ENCODE results near the gene CDC42BPA.

Gene CDC42BPA

DNA sequence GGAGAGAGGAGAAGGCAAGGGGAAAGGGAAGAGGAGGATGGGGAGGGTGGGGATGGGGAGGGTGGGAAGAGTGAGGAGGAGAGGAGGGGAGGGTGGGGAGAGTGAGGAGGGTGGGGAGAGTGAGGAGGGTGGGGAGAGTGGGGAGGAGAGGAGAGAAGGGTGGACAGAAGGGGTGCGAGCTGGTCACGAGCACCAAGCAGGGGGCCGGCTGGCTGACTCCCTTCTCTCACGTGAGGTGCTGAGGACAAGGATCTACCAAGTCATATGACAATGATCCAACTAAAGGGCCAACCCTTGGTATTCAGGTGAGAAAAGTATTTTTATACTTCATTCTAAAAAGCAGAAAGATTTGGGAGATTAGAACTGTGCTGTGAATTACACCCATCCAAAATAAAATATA, 326.4 kb downstream of the CDC42BPA start:
- TF ChIP-seq TCF4 (CRISPR knock-in tag; IDR thresholded peaks at IDR 0.05; ENCODE audit: borderline replicate concordance) = no peak
- TF ChIP-seq, protein P1, sequence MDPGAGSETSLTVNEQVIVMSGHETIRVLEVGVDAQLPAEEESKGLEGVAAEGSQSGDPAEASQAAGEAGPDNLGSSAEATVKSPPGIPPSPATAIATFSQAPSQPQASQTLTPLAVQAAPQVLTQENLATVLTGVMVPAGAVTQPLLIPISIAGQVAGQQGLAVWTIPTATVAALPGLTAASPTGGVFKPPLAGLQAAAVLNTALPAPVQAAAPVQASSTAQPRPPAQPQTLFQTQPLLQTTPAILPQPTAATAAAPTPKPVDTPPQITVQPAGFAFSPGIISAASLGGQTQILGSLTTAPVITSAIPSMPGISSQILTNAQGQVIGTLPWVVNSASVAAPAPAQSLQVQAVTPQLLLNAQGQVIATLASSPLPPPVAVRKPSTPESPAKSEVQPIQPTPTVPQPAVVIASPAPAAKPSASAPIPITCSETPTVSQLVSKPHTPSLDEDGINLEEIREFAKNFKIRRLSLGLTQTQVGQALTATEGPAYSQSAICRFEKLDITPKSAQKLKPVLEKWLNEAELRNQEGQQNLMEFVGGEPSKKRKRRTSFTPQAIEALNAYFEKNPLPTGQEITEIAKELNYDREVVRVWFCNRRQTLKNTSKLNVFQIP (CRISPR knock-in tag; IDR thresholded peaks at IDR 0.05; ENCODE audit: borderline replicate concordance, low read depth) = no peak
- no peak for TF ChIP-seq RARB (CRISPR knock-in tag; IDR thresholded peaks at IDR 0.05)
- no peak for TF ChIP-seq OSR1 (CRISPR knock-in tag; IDR thresholded peaks at IDR 0.05)
- TF ChIP-seq ZNF8 (CRISPR knock-in tag; IDR thresholded peaks at IDR 0.05) = no peak
- no peak for TF ChIP-seq GLIS3 (CRISPR knock-in tag; IDR thresholded peaks at IDR 0.05)
- no peak for ATAC-seq

DNA sequence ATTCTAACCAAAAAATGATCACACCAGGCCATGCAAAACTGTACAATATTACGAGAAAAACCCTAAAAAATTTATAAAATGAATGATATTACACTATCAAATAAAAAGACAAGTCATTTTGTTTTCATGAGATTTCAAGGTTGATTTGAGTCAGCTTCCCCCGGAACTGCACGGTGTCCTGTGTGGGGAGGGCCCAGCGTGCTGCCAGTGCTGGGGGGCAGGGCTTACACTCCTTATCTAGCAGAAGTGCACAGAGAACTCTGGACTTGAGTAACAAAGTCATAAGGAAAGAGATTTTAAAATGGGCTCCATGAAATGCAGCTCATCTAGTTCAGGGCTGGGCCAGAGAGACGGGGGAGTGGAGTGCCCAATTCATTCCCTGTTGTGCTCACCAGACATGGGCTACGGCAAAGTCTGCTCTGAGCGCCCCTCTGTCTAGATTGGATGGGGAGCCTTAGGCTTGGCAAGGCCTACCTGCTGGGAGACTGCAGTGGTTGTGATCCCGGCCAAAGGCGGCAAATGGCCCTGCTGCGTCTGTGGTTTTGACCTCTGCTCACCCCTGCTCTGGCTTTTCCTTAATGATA, 328.1 kb downstream of the CDC42BPA start:
- ATAC-seq = no peak
- TF ChIP-seq ZNF8 (CRISPR knock-in tag; IDR thresholded peaks at IDR 0.05) = no peak
- TF ChIP-seq ZFP30 (CRISPR knock-in tag; IDR thresholded peaks at IDR 0.05) = no peak

DNA sequence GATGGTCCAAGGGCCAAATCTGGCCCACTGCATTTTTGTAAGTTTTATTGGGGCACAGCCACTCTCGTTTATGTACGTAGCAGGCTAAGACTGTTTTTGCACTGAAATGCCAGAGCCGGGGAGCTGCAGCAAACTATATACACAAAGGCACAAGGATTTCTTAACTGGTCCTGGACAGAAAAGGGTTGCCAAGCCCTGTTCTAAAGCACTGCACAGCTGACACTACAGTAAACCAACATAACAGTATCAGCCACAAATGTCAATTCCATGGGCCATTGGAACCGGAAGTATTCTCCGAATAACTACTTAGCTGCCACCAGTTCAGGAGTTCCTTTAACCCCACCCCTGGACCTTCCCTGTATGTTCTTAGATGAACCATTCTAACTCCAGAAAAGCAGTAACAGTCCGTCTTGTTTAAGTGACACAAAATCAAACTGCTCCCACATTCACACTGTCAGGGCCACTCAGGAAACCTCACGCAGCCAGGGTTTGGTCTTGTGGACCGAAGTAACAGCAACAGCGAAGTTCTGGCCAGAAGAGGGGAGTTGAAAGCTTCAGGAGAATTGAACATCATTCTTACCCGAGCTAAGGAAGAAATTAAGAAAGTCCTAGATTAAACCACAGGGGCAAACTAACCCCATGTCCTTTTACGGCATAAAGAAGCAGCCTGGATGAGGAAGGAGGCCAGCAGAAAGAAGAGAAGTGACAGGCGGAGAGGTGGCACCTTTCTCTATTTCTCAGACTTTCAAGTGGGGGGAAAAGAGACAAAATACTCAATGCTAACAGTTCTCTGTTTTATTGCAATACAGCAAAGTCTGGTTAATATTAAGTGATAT, 329.0 kb downstream of the CDC42BPA start:
- TF ChIP-seq GLIS3 (CRISPR knock-in tag; IDR thresholded peaks at IDR 0.05) (no peak), ESRRG (CRISPR knock-in tag; IDR thresholded peaks at IDR 0.05) (no peak), TCF4 (CRISPR knock-in tag; IDR thresholded peaks at IDR 0.05; ENCODE audit: borderline replicate concordance) (no peak), ZNF565 (CRISPR knock-in tag; conservative IDR thresholded peaks at IDR 0.05; ENCODE audit: low read depth) (no peak), ZC3H10 (CRISPR knock-in tag; IDR thresholded peaks at IDR 0.05) (no peak)
- TF ChIP-seq, protein P2, sequence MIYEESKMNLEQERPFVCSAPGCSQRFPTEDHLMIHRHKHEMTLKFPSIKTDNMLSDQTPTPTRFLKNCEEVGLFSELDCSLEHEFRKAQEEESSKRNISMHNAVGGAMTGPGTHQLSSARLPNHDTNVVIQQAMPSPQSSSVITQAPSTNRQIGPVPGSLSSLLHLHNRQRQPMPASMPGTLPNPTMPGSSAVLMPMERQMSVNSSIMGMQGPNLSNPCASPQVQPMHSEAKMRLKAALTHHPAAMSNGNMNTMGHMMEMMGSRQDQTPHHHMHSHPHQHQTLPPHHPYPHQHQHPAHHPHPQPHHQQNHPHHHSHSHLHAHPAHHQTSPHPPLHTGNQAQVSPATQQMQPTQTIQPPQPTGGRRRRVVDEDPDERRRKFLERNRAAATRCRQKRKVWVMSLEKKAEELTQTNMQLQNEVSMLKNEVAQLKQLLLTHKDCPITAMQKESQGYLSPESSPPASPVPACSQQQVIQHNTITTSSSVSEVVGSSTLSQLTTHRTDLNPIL (CRISPR knock-in tag; IDR thresholded peaks at IDR 0.05; ENCODE audit: low read depth) = no peak
- no peak for ATAC-seq

DNA sequence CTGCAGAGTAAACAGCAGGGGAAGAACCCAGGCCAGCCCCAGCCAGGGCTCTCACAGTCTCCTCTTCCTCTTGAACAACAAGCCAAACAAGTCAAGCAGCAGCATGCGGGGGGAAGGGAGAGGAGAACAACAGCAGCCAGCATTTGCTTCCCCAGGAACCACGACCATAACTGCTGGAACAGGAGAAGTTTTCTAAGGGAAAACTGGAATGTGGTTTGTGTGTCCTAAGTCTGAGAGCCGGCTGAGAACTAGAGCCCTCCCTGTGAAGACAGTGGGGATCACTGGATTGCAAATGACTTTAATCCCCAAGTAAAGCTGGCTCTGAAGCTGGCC, 330.0 kb downstream of the CDC42BPA start:
- no peak for ATAC-seq
- TF ChIP-seq PPARA (CRISPR knock-in tag; IDR thresholded peaks at IDR 0.05; ENCODE audit: borderline replicate concordance) = no peak
- no peak for TF ChIP-seq GLIS3 (CRISPR knock-in tag; IDR thresholded peaks at IDR 0.05)
- TF ChIP-seq, protein P3, sequence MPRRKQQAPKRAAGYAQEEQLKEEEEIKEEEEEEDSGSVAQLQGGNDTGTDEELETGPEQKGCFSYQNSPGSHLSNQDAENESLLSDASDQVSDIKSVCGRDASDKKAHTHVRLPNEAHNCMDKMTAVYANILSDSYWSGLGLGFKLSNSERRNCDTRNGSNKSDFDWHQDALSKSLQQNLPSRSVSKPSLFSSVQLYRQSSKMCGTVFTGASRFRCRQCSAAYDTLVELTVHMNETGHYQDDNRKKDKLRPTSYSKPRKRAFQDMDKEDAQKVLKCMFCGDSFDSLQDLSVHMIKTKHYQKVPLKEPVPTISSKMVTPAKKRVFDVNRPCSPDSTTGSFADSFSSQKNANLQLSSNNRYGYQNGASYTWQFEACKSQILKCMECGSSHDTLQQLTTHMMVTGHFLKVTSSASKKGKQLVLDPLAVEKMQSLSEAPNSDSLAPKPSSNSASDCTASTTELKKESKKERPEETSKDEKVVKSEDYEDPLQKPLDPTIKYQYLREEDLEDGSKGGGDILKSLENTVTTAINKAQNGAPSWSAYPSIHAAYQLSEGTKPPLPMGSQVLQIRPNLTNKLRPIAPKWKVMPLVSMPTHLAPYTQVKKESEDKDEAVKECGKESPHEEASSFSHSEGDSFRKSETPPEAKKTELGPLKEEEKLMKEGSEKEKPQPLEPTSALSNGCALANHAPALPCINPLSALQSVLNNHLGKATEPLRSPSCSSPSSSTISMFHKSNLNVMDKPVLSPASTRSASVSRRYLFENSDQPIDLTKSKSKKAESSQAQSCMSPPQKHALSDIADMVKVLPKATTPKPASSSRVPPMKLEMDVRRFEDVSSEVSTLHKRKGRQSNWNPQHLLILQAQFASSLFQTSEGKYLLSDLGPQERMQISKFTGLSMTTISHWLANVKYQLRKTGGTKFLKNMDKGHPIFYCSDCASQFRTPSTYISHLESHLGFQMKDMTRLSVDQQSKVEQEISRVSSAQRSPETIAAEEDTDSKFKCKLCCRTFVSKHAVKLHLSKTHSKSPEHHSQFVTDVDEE (CRISPR knock-in tag; IDR thresholded peaks at IDR 0.05) = no peak
- no peak for TF ChIP-seq ZFP30 (CRISPR knock-in tag; IDR thresholded peaks at IDR 0.05)
- no peak for TF ChIP-seq BACH2 (CRISPR knock-in tag; IDR thresholded peaks at IDR 0.05; ENCODE audit: borderline replicate concordance)

DNA sequence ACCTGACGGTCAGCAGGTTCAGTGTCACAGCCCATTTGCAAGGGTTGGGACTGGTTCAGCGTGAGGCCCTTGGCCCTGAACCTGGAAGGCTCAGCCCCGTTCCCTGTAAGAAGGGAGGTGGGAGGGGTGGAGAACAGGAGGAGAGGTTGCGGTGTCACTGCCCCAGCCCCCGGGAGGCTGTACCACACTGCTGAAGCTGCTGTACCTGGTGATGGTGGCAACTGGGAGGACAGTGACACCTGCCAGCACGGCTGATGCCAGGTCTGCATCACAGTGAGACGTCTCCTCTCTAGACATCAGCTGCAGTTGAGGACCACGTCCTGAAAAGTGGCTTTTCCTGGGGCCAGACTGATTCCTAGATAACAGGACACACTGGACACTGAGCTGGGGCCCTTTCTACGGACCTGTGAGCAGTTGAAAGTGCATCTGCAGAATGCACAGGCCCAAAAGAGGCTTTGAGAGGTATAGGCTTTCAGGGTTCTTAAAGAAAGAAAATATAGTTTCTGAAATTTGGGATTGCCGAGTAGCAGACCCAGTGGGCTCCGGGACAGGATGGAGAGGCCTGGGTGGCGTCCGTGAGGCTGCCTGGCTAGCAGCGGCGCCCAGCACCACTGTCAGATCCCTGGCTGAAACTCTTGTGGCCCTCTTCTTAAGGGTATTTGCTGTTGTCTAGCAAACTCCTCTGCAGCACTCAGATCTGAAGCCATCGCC, 330.5 kb downstream of the CDC42BPA start:
- no peak for ATAC-seq
- TF ChIP-seq TCF4 (CRISPR knock-in tag; IDR thresholded peaks at IDR 0.05; ENCODE audit: borderline replicate concordance) = no peak

- ATAC-seq = no peak
- no peak for TF ChIP-seq ARNTL (CRISPR knock-in tag; IDR thresholded peaks at IDR 0.05; ENCODE audit: borderline replicate concordance, low read depth)
- TF ChIP-seq OSR1 (CRISPR knock-in tag; IDR thresholded peaks at IDR 0.05) = no peak
- no peak for TF ChIP-seq ZNF70 (CRISPR knock-in tag; IDR thresholded peaks at IDR 0.05)
- TF ChIP-seq CSRNP3 (CRISPR knock-in tag; IDR thresholded peaks at IDR 0.05) = no peak
- no peak for TF ChIP-seq ZC3H10 (CRISPR knock-in tag; IDR thresholded peaks at IDR 0.05)
- TF ChIP-seq BACH2 (CRISPR knock-in tag; IDR thresholded peaks at IDR 0.05; ENCODE audit: borderline replicate concordance) = no peak
- TF ChIP-seq TCF4 (CRISPR knock-in tag; IDR thresholded peaks at IDR 0.05; ENCODE audit: borderline replicate concordance) = no peak
- TF ChIP-seq, protein P1 (CRISPR knock-in tag; IDR thresholded peaks at IDR 0.05; ENCODE audit: borderline replicate concordance, low read depth) = no peak
- TF ChIP-seq ZFP3 (CRISPR knock-in tag; IDR thresholded peaks at IDR 0.05) = no peak
- TF ChIP-seq GLIS3 (CRISPR knock-in tag; IDR thresholded peaks at IDR 0.05) = no peak
- TF ChIP-seq RARB (CRISPR knock-in tag; IDR thresholded peaks at IDR 0.05) = no peak
- no peak for TF ChIP-seq ZNF8 (CRISPR knock-in tag; IDR thresholded peaks at IDR 0.05)
- TF ChIP-seq ESRRG (CRISPR knock-in tag; IDR thresholded peaks at IDR 0.05) = no peak
- TF ChIP-seq SNAI2 (CRISPR knock-in tag; IDR thresholded peaks at IDR 0.05) = no peak
- TF ChIP-seq, protein P2 (CRISPR knock-in tag; IDR thresholded peaks at IDR 0.05; ENCODE audit: low read depth) = no peak
- TF ChIP-seq ZFP30 (CRISPR knock-in tag; IDR thresholded peaks at IDR 0.05) = no peak
These were observed 331.1 kb downstream of the CDC42BPA start for GRCh38 chr1:226987179-226987536.
